Measurements from ENCODE around the gene SACM1L.

Gene SACM1L

GRCh38 chr3:45773072-45773471, 83.9 kb downstream of the SACM1L start:
- no peak for TF ChIP-seq CTCF (IDR thresholded peaks at IDR 0.05; ENCODE audit: low read depth, low read length)
- no peak overlapping the region for H3K4me3 ChIP-seq (ENCODE audit: low read depth, low read length)

- TF ChIP-seq CTCF (IDR thresholded peaks at IDR 0.05; ENCODE audit: low read depth, low read length), result no peak
- H3K4me3 ChIP-seq (ENCODE audit: low read depth, low read length), result no peak overlapping the region
Measured at GRCh38 chr3:45773714-45774449, 84.7 kb downstream of the SACM1L start.

- no peak overlapping the region for H3K4me3 ChIP-seq (ENCODE audit: low read depth, low read length)
- TF ChIP-seq CTCF (IDR thresholded peaks at IDR 0.05; ENCODE audit: low read depth, low read length), result no peak
Measured at GRCh38 chr3:45774581-45775521, 85.7 kb downstream of the SACM1L start.

GRCh38 chr3:45775571-45776300, 86.5 kb downstream of the SACM1L start:
- no peak for TF ChIP-seq CTCF (IDR thresholded peaks at IDR 0.05; ENCODE audit: low read depth, low read length)

GRCh38 chr3:45776301-45776595, 87.1 kb downstream of the SACM1L start:
- no peak for TF ChIP-seq CTCF (IDR thresholded peaks at IDR 0.05; ENCODE audit: low read depth, low read length)
- H3K4me3 ChIP-seq (ENCODE audit: low read depth, low read length), result no peak overlapping the region

More at GRCh38 chr3:45775571-45776300, 86.5 kb downstream of the SACM1L start:
- no peak overlapping the region for H3K4me3 ChIP-seq (ENCODE audit: low read depth, low read length)

- no peak for TF ChIP-seq CTCF (IDR thresholded peaks at IDR 0.05; ENCODE audit: low read depth, low read length)
- no peak overlapping the region for H3K4me3 ChIP-seq (ENCODE audit: low read depth, low read length)
Measured at GRCh38 chr3:45776611-45777010, 87.4 kb downstream of the SACM1L start.
